ENCODE results near the gene AMOTL2. TPM values are rescaled to one million over a fixed set of nuclear protein-coding genes. Genes with fewer than 3 reads are reported as not detected.

The AMOTL2 gene
- total RNA-seq, 4 donors from 2014 or later = 17.9 to 29.9 (median 20.6) TPM

DNA sequence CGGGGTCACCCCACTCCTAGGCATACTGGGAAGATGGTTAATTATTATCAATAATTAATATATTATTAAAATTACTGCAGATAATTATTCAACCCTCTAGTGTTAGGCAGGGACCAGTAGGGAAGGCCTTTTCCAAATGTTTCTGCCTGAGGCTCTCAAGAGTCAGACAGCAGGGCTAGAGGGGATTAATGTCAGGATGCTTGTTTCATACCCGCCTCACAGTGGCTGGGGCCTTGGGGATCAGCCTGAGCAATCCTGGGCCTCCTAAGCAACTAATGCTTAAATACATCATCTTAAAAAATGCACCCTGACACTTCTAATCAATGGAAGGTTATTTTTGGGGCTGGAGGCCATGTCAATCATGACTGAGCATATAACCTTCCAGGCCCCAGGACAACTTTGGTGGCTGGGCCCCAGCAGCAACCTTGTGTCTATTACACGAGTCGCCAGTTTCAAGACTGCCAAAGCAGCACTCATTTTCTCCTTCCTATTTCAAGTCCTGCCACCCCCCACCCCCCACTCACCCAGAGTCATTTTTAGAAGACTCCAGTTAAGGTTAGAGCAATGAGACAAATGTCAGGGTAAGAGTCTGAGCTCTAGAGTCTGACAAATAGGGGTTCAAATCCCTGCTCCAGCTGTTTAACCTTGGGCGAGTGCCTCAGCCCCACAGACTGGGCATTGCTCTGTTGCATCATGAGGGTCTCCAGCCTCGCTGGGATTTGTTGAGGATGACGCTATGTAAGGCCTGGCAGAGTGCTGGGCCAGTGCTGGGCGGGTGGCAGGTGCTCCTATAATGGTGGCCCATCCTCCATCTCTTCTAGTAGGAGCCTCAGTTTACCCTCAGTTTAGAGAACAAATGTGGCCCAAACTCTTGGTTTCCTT is 6.1 kb downstream of the AMOTL2 start:
- no peak for TF ChIP-seq POLR2A (IDR thresholded peaks at IDR 0.05)
- TF ChIP-seq, protein P1, sequence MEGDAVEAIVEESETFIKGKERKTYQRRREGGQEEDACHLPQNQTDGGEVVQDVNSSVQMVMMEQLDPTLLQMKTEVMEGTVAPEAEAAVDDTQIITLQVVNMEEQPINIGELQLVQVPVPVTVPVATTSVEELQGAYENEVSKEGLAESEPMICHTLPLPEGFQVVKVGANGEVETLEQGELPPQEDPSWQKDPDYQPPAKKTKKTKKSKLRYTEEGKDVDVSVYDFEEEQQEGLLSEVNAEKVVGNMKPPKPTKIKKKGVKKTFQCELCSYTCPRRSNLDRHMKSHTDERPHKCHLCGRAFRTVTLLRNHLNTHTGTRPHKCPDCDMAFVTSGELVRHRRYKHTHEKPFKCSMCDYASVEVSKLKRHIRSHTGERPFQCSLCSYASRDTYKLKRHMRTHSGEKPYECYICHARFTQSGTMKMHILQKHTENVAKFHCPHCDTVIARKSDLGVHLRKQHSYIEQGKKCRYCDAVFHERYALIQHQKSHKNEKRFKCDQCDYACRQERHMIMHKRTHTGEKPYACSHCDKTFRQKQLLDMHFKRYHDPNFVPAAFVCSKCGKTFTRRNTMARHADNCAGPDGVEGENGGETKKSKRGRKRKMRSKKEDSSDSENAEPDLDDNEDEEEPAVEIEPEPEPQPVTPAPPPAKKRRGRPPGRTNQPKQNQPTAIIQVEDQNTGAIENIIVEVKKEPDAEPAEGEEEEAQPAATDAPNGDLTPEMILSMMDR (IDR thresholded peaks at IDR 0.05 in 4 of 5, conservative IDR thresholded peaks at IDR 0.05 in 1 of 5) = no peak
- Histone ChIP-seq H3K9me3 (no peaks in the 10 kb centered on the region), H3K27ac (peak overlapping the region; percentile 21 to 99 (median 97)), H3K4me3 (no peak overlapping the region), H3K36me3 (peaks cover 0 to 18% of the 10 kb centered on the region in 2 donors), H3K4me1 (peaks cover 89 to 99% of the 10 kb centered on the region in 2 donors), H3K27me3 (no peaks in the 10 kb centered on the region)
- intact Hi-C loops (cut with DNase I; ENCODE audit: low total_unique reads) = loop anchor here (10.0 kb wide), 2 partner anchors 793 to 1643 kb away; partner anchors contain the start of genes CDV3 and NPHP3
- DNase-seq = peak in 1 of 2 donors; percentile 69
- in situ Hi-C loops (cut with MboI; ENCODE audit: low sequenced_read_pairs in 4 of 4) = no loop called here
- ATAC-seq = peak in 1 of 2 donors; percentile 22

GRCh38 chr3:134366928-134367811 is 7.1 kb downstream of the AMOTL2 start:
- TF ChIP-seq, protein P1 (IDR thresholded peaks at IDR 0.05 in 4 of 5, conservative IDR thresholded peaks at IDR 0.05 in 1 of 5) = no peak
- TF ChIP-seq POLR2A (IDR thresholded peaks at IDR 0.05) = no peak
- in situ Hi-C loops (cut with MboI; ENCODE audit: low sequenced_read_pairs in 4 of 4) = no loop called here
- H3K4me1 ChIP-seq = peaks cover 92 to 99% of the 10 kb centered on the region in 2 donors
- ATAC-seq = peak; percentile 7 to 11
- intact Hi-C loops (cut with DNase I; ENCODE audit: low total_unique reads) = loop anchor here (10.0 kb wide), 2 partner anchors 792 to 1642 kb away; partner anchors contain the start of genes CDV3 and NPHP3
- no peaks in the 10 kb centered on the region for H3K9me3 ChIP-seq
- H3K4me3 ChIP-seq = no peak overlapping the region
- no peaks in the 10 kb centered on the region for H3K27me3 ChIP-seq
- H3K36me3 ChIP-seq = peaks cover 0 to 22% of the 10 kb centered on the region in 2 donors
- peak; percentile 50 to 68 for DNase-seq
- peak overlapping the region; percentile 23 to 99 (median 97) for H3K27ac ChIP-seq

DNA sequence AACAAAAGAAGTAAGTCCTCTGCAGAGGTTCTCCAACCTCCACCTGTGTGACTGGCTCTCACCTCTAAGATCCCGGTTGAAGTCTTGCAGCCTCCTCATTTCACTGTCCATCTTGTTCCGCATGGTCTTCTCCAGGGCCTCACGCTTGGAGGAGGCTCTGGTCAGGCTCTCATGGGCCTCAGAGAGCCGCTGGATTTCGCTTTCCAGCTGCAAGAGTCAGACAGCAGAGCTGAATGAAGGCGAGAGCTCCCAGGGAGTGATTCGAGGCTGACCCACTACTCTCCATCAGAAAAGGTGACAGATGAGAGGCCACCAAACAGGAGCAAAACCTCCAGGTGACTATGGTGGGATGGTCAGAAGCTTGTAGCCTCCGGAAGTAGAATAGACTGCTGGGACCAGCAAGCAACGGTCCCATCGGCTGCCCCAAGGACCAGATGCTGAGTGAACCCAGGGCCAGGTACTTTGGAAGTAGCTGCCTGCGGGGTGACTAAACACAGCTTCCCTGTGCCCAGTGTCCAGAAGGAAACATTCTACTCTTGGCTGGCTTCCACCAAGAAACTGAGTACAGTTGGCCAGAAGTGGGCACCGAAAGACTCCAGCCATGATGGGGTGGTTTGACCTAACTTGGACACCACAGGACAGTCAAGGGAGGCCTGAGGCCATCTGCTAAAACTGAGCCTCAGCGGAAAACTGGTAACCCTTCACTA is 7.9 kb downstream of the AMOTL2 start:
- H3K36me3 ChIP-seq = peaks cover 0 to 30% of the 10 kb centered on the region in 2 donors
- no peaks in the 10 kb centered on the region for H3K9me3 ChIP-seq
- H3K4me3 ChIP-seq = no peak overlapping the region
- H3K27me3 ChIP-seq = no peaks in the 10 kb centered on the region
- ATAC-seq (peak in 1 of 2 donors; percentile 4), DNase-seq (peak in 1 of 2 donors; percentile 1)
- peaks cover 86 to 99% of the 10 kb centered on the region in 2 donors for H3K4me1 ChIP-seq
- in situ Hi-C loops (cut with MboI; ENCODE audit: low sequenced_read_pairs in 4 of 4) = no loop called here
- H3K27ac ChIP-seq = peak overlapping the region; percentile 23 to 99 (median 97)
- no peak for TF ChIP-seq POLR2A (IDR thresholded peaks at IDR 0.05)
- TF ChIP-seq, protein P1 (IDR thresholded peaks at IDR 0.05 in 4 of 5, conservative IDR thresholded peaks at IDR 0.05 in 1 of 5) = no peak
- intact Hi-C loops (cut with DNase I; ENCODE audit: low total_unique reads) = loop anchor here (10.0 kb wide), 2 partner anchors 792 to 1642 kb away; partner anchors contain the start of genes CDV3 and NPHP3

DNA sequence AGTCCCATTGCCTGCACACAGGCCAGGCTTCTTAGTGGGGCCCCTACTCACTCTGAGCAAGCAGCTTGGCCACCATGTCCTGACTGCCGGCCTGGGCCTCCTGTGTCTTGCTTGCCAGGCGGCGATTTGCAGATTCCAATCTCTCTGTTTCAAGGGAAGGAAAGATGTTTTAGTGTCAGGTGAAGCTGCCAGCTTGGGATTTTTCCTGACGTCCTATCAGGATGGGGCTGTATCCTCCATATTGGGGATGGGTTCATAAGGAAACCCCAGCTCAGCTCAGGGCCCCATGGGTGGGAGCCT is 8.5 kb downstream of the AMOTL2 start:
- H3K27ac ChIP-seq = peak overlapping the region; percentile 23 to 99 (median 97)
- in situ Hi-C loops (cut with MboI; ENCODE audit: low sequenced_read_pairs in 4 of 4) (no loop called here), intact Hi-C loops (cut with DNase I; ENCODE audit: low total_unique reads) (loop anchor here (10.0 kb wide), 2 partner anchors 791 to 1641 kb away; partner anchors contain the start of genes CDV3 and NPHP3)
- no peaks in the 10 kb centered on the region for H3K27me3 ChIP-seq
- DNase-seq (peak in 1 of 2 donors; percentile 1), ATAC-seq (no peak)
- peaks cover 0 to 30% of the 10 kb centered on the region in 2 donors for H3K36me3 ChIP-seq
- no peak overlapping the region for H3K4me3 ChIP-seq
- peaks cover 86 to 99% of the 10 kb centered on the region in 2 donors for H3K4me1 ChIP-seq
- no peak for TF ChIP-seq POLR2A (IDR thresholded peaks at IDR 0.05)
- TF ChIP-seq, protein P1 (IDR thresholded peaks at IDR 0.05 in 4 of 5, conservative IDR thresholded peaks at IDR 0.05 in 1 of 5) = no peak
- H3K9me3 ChIP-seq = no peaks in the 10 kb centered on the region
